Activated T-cell treated with anti-CD3 and anti-CD28 coated beads, Interleukin-2, amount 50 U/mL, for 4 hours (primary cell): ENCODE measurements around the gene PTPN4. TPM values are rescaled to one million over a fixed set of nuclear protein-coding genes. Genes with fewer than 3 reads are reported as not detected.
"Not testable (repeated sequence)": the region's sequence is repeated elsewhere in the genome, so short reads cannot be mapped to it uniquely, and the experiment has no call there.

ENCODE experiments used
- ATAC-seq, 2 donors: fragments of 200-7000 bp; cut with Tn5 transposase; one replicate each; pipeline ENCODE4 v1.10.0; 2021
- DNase-seq: peaks from one replicate; pipeline ENCODE4 v3.0.0-alpha.2; 2020
- H3K27me3 Mint-ChIP-seq: one replicate; pipeline ENCODE4 v1.8.0; 2021; ENCODE audit warnings: low read depth, mixed read lengths
- H3K36me3 Mint-ChIP-seq: one replicate; pipeline ENCODE4 v1.8.0; 2022; ENCODE audit warnings: mixed read lengths; ENCODE audit not compliant: insufficient read depth
- H3K4me1 Mint-ChIP-seq: one replicate; pipeline ENCODE4 v1.8.0; 2021; ENCODE audit warnings: low read depth, mixed read lengths
- H3K4me3 Mint-ChIP-seq: one replicate; pipeline ENCODE4 v1.8.0; 2021; ENCODE audit warnings: mild to moderate bottlenecking, moderate library complexity, mixed read lengths
- H3K9me3 Mint-ChIP-seq: one replicate; pipeline ENCODE4 v1.8.0; 2021; ENCODE audit warnings: mixed read lengths
- total RNA-seq, 3 donors: library from RNA; stranded (reverse); gene quantifications; one replicate each; pipeline ENCODE4 v1.2.1, GENCODE V29; 2021

The PTPN4 gene
- total RNA-seq, 3 donors from 2014 or later: 19.3 to 20.4 (median 19.3) TPM

DNA sequence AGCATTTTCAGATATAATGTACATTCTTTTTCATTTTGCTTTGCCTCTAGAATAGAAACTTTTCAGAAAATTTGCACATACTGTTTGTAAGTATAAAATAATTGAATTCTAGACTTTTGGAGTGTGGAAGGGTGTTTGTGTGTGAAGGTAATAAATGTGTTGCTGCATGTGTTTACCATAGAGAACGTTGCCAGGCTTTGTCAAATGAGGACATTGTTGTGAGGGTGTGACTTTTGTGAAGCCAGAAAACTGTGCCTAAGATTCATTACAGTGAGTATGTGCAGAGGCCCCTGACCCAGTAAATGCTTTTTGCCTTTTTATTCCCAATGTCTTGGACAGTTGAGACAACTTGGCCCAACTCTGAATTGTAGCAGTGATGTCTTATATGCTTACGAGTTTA, 222.8 kb downstream of the PTPN4 start:
- no peak for DNase-seq
- Mint-ChIP-seq H3K27me3 (no peaks in the 10 kb centered on the region), H3K4me1 (peaks cover 7% of the 10 kb centered on the region), H3K9me3 (peaks cover 4% of the 10 kb centered on the region), H3K36me3 (peaks cover 2% of the 10 kb centered on the region), H3K4me3 (no peak overlapping the region)
- ATAC-seq: no peak

DNA sequence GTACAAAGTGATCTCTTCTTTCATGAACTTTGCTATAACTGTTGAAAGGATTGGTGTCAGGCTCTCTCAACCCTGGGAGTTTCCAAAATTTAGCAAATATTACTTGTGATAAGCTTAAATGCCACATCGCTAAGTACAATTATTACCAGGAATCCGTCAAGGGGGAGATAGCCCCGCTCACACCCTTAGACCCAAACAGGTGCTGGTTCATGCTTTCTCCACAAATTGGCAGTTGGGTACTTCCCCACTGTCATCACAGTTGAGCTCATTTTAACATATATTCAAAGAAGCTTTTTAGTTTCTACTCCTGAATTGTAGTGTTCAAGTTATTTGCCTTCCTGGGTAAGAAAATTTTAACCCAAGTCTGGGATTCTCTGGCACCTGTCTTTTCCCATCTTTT, 223.4 kb downstream of the PTPN4 start:
- H3K27me3 Mint-ChIP-seq: no peaks in the 10 kb centered on the region
- H3K4me1 Mint-ChIP-seq: peaks cover 7% of the 10 kb centered on the region
- DNase-seq: no peak
- H3K36me3 Mint-ChIP-seq: peaks cover 2% of the 10 kb centered on the region
- H3K9me3 Mint-ChIP-seq: peaks cover 4% of the 10 kb centered on the region
- ATAC-seq: no peak
- H3K4me3 Mint-ChIP-seq: no peak overlapping the region

DNA sequence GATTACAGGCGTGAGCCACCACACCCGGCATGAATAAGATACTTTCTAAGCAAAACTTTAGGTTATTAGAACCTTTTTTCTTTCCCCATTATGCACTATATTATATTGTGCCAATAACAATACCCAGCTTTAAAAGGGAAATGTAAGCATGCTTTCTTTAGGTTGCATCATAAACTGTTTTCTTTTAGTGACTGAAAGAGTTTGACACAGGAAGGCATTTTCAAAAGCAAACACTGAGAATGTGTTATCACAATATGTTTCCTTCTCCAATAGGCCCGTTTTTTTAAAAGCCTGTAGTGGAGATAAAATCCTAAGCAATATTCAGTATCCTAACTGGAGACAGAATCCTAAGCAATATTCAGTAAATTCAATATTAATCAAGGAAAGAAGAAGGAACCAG, 236.4 kb downstream of the PTPN4 start:
- Mint-ChIP-seq H3K4me3 (no peak overlapping the region), H3K27me3 (peaks cover 9% of the 10 kb centered on the region), H3K4me1 (no peaks in the 10 kb centered on the region), H3K36me3 (no peaks in the 10 kb centered on the region), H3K9me3 (no peaks in the 10 kb centered on the region)
- DNase-seq (no peak), ATAC-seq (no peak)

DNA sequence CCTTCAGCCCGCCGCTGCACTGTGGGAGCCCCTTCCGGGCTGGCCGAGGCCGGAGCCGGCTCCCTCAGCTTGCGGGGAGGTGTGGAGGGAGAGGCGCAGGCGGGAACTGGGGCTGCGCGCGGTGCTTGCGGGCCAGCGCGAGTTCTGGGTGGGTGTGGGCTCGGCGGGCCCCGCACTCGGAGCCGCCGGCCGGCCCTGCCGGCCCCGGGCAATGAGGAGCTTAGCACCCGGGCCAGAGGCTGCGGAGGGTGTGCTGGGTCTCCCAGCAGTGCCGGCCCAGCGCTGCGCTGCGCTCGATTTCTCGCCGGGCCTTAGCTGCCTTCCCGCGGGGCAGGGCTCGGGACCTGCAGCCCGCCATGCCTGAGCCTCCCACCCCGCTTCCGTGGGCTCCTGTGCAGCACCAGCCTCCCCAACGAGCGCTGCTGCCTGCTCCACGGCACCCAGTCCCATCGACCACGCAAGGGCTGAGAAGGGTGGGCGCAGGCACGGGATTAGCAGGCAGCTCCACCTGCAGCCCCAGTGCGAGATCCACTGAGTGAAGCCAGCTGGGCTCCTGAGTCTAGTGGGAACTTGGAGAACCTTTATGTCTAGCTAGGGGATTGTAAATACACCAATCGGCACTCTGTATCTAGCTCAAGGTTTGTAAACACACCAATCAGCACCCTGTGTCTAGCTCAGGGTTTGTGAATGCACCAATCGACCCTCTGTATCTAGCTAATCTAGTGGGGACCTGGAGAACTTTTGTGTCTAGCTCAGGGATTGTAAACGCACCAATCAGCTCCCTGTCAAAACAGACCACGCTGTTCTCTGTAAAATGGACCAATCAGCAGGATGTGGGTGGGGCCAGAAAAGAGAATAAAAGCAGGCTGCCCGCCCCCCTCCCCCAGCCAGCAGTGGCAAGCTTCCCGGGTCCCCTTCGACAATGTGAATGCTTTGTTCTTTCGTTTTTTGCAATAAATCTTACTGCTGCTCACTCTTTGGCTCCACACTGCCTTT, 237.5 kb downstream of the PTPN4 start:
- not testable (repeated sequence) for DNase-seq, H3K4me1 Mint-ChIP-seq, H3K9me3 Mint-ChIP-seq, ATAC-seq, H3K36me3 Mint-ChIP-seq, H3K27me3 Mint-ChIP-seq, H3K4me3 Mint-ChIP-seq

DNA sequence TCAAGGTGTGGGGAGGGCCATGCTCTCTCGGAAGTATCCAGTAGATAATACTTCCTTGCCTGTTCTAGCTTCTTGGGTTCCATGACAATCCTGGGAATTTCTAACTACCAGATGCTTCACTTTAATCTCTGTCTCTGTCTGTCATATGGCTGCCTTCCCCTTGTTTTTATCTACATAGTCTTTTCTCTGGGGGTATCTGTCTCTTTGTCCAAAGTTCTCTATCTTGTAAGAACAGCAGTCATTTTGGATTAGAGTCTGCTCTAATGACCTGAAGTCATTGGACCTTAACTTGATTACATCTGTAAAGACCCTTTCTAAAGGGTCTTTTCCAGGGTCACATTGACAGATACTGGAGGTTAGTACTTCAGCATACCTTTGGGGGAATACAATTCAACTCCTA, 241.7 kb downstream of the PTPN4 start:
- Mint-ChIP-seq H3K36me3 (no peaks in the 10 kb centered on the region), H3K27me3 (no peaks in the 10 kb centered on the region), H3K9me3 (no peaks in the 10 kb centered on the region), H3K4me3 (no peak overlapping the region), H3K4me1 (no peaks in the 10 kb centered on the region)
- ATAC-seq (no peak), DNase-seq (no peak)

DNA sequence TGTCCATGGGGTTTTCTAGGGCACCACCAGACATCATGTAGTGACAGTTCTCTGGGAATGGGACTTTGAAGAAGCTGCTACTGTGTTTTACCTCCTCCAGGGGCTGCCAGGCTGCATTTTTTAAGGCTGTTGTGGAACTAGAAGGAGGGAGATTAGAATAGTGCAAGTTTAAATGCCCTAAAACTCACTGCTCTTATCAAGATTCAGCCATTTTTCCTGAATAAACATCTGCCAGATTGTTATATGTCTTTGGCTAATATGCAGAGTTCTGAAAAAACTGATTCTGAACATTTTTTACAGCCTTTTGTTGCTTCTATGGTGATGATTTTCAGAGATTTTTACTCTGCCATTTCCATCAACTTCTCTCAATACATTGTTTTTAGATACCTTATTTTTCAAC, 244.5 kb downstream of the PTPN4 start:
- Mint-ChIP-seq H3K36me3 (no peaks in the 10 kb centered on the region), H3K4me1 (no peaks in the 10 kb centered on the region), H3K9me3 (no peaks in the 10 kb centered on the region), H3K4me3 (no peak overlapping the region), H3K27me3 (no peaks in the 10 kb centered on the region)
- ATAC-seq: no peak
- DNase-seq: no peak

DNA sequence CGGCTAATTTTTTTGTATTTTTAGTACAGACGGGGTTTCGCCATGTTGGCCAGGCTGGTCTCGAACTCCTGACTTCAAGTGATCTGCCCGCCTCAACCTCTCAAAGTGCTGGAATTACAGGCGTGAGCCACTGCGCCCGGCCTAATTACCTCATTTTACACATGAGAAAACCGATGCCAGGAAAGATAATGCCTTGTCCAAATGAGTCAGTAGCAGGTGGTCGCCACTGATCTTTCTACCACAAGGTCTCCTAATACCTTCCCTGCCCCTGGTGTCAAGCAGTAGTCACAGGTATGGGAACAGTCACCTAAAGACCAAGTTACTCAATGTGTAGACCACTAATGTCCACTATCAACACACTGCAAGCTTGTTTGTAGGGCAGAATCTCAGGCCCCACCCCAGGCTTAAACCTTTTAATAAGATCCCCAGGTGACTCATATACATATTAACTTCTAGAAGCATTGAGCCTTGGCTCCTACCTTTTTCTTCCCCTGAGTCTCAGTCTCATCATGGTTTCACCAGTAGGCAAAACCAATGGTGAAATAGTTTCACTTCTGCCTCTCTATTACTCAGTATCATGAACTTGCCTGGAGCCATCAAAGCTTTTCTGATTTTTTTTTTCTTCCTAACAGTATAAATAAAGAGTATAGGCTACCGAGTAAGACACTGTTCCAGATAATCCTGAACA, 246.3 kb downstream of the PTPN4 start:
- Mint-ChIP-seq H3K27me3 (no peaks in the 10 kb centered on the region), H3K36me3 (no peaks in the 10 kb centered on the region), H3K4me1 (no peaks in the 10 kb centered on the region), H3K9me3 (no peaks in the 10 kb centered on the region), H3K4me3 (no peak overlapping the region)
- DNase-seq: no peak
- no peak for ATAC-seq

DNA sequence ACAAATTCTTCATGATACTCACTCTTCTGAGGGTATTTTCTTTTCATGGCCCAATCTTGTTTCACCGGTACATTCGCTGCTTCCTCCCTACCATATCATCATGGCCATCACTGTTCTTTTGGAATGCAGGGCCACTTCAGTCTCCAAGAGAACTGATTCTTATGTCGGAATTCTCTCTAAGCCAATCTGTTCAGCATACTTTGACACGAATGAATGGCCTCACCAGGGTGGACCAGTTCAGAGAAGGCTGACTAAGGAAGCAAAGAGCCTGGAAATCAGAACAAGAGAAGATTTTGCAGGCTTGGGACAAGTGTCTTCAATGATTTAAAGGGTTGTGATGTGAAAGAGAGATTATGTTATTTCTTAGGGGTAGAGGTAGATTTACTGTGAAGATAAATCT, 248.1 kb downstream of the PTPN4 start:
- Mint-ChIP-seq H3K27me3 (no peaks in the 10 kb centered on the region), H3K4me1 (peaks cover 6% of the 10 kb centered on the region), H3K4me3 (no peak overlapping the region), H3K9me3 (no peaks in the 10 kb centered on the region), H3K36me3 (no peaks in the 10 kb centered on the region)
- ATAC-seq (no peak), DNase-seq (no peak)

DNA sequence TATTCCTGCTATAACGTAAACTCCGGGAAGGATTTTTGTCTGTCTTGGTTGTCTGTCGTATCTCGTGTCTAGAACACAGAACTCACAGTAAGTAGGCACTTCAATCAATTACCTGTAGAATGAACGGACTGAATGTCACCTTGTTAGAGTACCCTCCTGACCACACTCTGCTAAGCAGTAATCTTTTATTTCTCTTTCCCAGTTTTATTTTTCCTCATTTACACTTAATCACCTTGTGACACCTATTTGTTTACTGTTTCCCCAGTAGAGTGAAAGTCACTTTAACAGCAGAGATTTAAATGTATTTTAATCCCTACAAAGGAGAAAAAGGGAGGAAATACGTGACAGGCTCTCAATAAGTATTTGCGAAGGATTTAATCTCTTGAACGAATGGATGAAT, 252.6 kb downstream of the PTPN4 start:
- Mint-ChIP-seq H3K4me1 (peaks cover 18% of the 10 kb centered on the region), H3K36me3 (no peaks in the 10 kb centered on the region), H3K4me3 (peak overlapping the region; percentile 77), H3K9me3 (no peaks in the 10 kb centered on the region), H3K27me3 (no peaks in the 10 kb centered on the region)
- ATAC-seq: no peak
- no peak for DNase-seq

DNA sequence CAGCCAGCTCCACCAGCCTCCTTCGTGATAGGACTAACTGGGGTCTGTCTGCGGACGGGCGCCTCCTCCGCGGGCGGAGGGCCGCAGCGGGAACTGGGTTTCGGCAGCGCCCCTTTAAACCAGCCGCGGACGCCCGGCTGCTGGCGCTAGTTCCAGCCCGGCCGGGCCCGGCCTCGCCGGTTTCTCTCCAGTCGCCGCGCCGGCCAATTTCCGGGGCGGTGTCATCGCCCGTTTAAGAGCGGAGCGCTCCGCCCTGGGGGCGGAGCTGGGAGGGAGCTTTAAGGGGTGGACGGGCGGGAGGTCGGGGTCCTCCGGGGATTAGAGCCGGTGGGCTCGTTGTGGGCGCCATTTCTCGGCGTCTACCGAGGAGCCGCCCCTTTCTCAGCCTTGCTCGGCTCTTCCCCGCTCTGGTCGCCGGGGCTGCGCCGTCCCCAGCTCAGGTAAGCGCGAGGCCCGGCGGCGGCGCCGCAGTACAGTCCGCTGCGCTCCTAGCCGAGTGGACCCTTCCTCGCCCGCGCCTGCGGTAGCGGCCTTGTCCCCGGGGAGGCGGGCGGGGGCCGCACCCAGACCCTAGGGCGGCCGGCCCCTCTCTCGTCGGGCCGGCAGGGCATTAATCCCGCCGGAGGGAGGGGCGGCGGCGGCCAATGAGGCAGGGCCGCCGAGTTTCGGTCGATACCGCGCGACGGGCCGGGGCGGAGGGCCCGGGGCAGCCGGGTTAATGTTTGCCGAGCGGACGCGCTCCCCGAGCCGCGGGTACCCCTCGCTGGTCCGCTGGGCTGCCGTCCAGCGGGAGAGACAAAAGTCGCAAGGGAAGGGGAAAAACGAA, 253.3 kb downstream of the PTPN4 start, which contains the start of gene EPB41L5:
TSS of gene EPB41L5 (plus strand) at position 307 of the 826 bp plus-strand sequence. CDS start 6,008 bp downstream, outside the sequence.
- ATAC-seq: peak; percentile 94
- no peaks in the 10 kb centered on the region for H3K36me3 Mint-ChIP-seq
- no peaks in the 10 kb centered on the region for H3K9me3 Mint-ChIP-seq
- no peaks in the 10 kb centered on the region for H3K27me3 Mint-ChIP-seq
- H3K4me1 Mint-ChIP-seq: peaks cover 18% of the 10 kb centered on the region
- H3K4me3 Mint-ChIP-seq: peak within 1 kb of the TSS; percentile 77
- DNase-seq: peak; percentile 65

DNA sequence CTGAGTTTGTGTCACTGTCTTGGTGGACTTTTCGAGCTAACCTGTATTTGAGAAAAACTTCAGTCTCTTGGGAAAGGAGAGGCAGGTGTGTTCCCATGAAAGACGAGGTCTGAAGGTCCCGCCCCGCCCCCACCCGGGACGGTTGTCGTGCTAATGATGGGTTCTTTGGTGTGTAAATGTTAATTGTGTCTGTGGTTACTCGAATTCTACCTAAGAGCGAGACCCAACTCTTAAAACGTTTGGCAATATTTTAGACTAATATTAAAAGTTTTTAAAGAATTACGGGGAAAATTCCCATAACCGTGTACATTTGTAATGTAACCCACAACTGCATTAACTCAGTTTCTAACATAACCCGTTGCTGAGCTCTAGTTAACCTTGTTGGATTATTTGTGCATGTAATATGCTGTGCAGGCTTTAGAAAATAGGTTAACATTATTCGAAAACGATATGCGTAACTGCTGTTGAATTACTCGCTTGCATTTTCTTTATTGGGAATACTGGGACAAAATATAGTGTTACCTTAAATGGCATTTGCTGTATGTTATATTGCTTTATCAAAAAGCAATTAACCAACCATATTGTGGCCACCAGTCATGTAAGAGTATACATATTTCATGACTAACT, 254.0 kb downstream of the PTPN4 start:
- Mint-ChIP-seq H3K27me3 (no peaks in the 10 kb centered on the region), H3K9me3 (no peaks in the 10 kb centered on the region)
- peak; percentile 7 for DNase-seq

DNA sequence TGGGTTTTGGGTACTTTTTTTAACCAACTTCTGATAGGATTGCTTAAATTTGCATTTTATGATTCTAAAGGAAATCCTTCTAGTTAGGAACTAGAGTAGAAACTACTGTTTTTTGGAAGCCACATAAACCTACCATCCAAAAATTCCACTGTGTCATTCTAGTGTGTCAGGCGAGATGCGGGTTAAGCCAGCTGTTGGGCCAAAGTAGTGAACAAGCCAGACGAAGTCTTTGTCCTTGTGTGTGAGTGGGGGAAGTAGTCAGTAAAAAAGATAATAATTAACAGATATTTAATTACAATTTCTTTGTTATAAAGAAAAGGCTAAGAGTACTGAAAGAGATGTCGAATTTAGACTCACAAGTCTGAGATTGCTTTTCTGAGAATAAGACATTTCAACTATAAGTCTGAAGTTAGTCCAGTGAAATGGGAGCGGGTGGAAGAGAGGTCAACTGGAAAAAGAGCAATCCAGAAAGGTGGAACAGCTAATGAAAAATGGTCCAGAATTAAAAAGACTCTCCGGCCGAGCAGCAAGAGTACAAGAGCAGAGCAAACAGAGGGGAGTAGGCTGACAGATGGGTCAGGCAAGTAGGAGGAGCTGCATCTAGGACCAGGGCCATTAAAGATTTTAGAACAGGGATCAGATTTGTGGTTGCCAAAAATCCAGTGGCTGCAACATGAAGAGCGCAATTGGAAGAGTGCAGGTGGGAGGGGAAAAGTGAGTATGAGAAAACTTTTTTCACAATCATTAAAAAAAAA, 254.7 kb downstream of the PTPN4 start:
- Mint-ChIP-seq H3K4me3 (peak overlapping the region; percentile 77), H3K36me3 (peaks cover 2% of the 10 kb centered on the region), H3K4me1 (peaks cover 19% of the 10 kb centered on the region), H3K9me3 (no peaks in the 10 kb centered on the region), H3K27me3 (no peaks in the 10 kb centered on the region)
- ATAC-seq (no peak), DNase-seq (no peak)

More for the DNA sequence above, 254.0 kb downstream of the PTPN4 start:
- Mint-ChIP-seq H3K4me1 (peaks cover 18% of the 10 kb centered on the region), H3K4me3 (peak overlapping the region; percentile 77), H3K36me3 (no peaks in the 10 kb centered on the region)
- ATAC-seq: no peak

DNA sequence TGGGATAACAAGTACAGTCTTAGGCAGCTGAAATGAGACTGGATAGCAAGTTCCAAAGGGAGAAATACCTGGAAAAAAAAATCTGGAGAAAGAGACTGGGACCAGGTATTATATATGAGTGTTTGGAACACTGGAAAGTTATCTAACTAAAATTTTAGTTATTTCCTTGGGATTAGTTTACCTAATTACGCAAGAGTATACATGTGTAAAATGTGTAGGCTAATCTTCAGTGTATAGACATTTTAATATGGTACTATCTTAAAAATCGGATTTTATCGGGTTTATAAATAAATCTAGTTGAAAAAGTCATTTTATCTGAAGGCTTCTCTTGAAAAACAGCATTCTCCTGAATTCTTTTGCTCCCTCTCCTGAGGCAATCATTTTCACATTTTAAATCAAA, 257.1 kb downstream of the PTPN4 start:
- ATAC-seq: no peak
- Mint-ChIP-seq H3K4me1 (peaks cover 19% of the 10 kb centered on the region), H3K4me3 (no peak overlapping the region), H3K27me3 (no peaks in the 10 kb centered on the region), H3K36me3 (peaks cover 2% of the 10 kb centered on the region), H3K9me3 (no peaks in the 10 kb centered on the region)
- DNase-seq: no peak
